ENCODE results near the gene SMYD3. TPM values are rescaled to one million over a fixed set of nuclear protein-coding genes. Genes with fewer than 3 reads are reported as not detected.

Gene SMYD3
- total and polyA plus RNA-seq, 2 donors (not counting 1 experiment from before 2014, with no cell fraction given): 9.7 to 37.2 TPM

GRCh38 chr1:245825128-245825901, 681.8 kb downstream of the SMYD3 start:
- no peaks in the 10 kb centered on the region for H3K36me3 ChIP-seq (replicated peaks in 1 of 2; ENCODE audit: control extremely low read depth in 1 of 2, control insufficient read depth in 1 of 2, extremely low read depth in 1 of 2, insufficient read depth in 2 of 2, low read length in 1 of 2)
- H3K4me1 Mint-ChIP-seq: peaks cover 4% of the 10 kb centered on the region
- H3K9me3 ChIP-seq (ENCODE audit: control extremely low read depth in 1 of 3, control insufficient read depth in 2 of 3, insufficient read depth in 1 of 3, low read length in 2 of 3): peaks cover 0 to 13% (median 0%) of the 10 kb centered on the region in 3 donors
- no peak overlapping the region for H3K4me3 Mint-ChIP-seq
- no peaks in the 10 kb centered on the region for H3K27me3 Mint-ChIP-seq
- H3K27ac ChIP-seq (ENCODE audit: low read length in 2 of 2): no peak overlapping the region
- TF ChIP-seq EZH2 (IDR thresholded peaks at IDR 0.05; ENCODE audit: borderline replicate concordance, insufficient read depth, low read depth, low read length, poor library complexity, severe bottlenecking): no peak
- no peak for TF ChIP-seq CTCF (IDR thresholded peaks at IDR 0.05)
- no peaks in the 10 kb centered on the region for H3K79me2 ChIP-seq (ENCODE audit: control insufficient read depth, insufficient read depth, low read length)
- ATAC-seq (ENCODE audit: low read depth) (no peak), DNase-seq (no peak)
- POLR2A ChIA-PET: no interaction called here
- H3K4me3 ChIP-seq (ENCODE audit: control extremely low read depth in 1 of 5, extremely low read depth in 1 of 5, insufficient read depth in 1 of 5, low read depth in 2 of 5, low read length in 4 of 5): no peak overlapping the region
- peaks cover 5% of the 10 kb centered on the region for H3K9me3 Mint-ChIP-seq (ENCODE audit: insufficient read depth)
- no peak overlapping the region for H2AFZ ChIP-seq (ENCODE audit: insufficient read depth, low read depth, low read length, poor library complexity, severe bottlenecking)
- intact Hi-C loops (cut with micrococcal nuclease): no loop called here
- no peak overlapping the region for H3K9ac ChIP-seq (ENCODE audit: low read length)
- CTCF ChIA-PET: no interaction called here
- WGBS (ENCODE audit: insufficient coverage): 96% methylated on average over 12 of the region's 13 CpGs
- no peak overlapping the region for H3K27ac Mint-ChIP-seq
- H4K20me1 ChIP-seq (ENCODE audit: control insufficient read depth, insufficient read depth, low read length, poor library complexity, severe bottlenecking): no peaks in the 10 kb centered on the region
- no peaks in the 10 kb centered on the region for H3K4me1 ChIP-seq (ENCODE audit: control insufficient read depth in 2 of 2, insufficient read depth in 2 of 2, low read length in 2 of 2)
- no peak overlapping the region for H3K4me2 ChIP-seq (replicated peaks; ENCODE audit: low read depth, low read length, poor library complexity, severe bottlenecking)
- H3K27me3 ChIP-seq (replicated peaks in 1 of 4; ENCODE audit: control extremely low read depth in 1 of 4, control insufficient read depth in 3 of 4, insufficient read depth in 4 of 4, low read length in 3 of 4): no peaks in the 10 kb centered on the region

- Histone ChIP-seq H3K4me1 (ENCODE audit: control insufficient read depth in 2 of 2, insufficient read depth in 2 of 2, low read length in 2 of 2) (no peaks in the 10 kb centered on the region), H3K4me2 (replicated peaks; ENCODE audit: low read depth, low read length, poor library complexity, severe bottlenecking) (no peak overlapping the region), H3K79me2 (ENCODE audit: control insufficient read depth, insufficient read depth, low read length) (no peaks in the 10 kb centered on the region), H3K9me3 (ENCODE audit: control extremely low read depth in 1 of 3, control insufficient read depth in 2 of 3, insufficient read depth in 1 of 3, low read length in 2 of 3) (peaks cover 0 to 13% (median 0%) of the 10 kb centered on the region in 3 donors), H3K9ac (ENCODE audit: low read length) (no peak overlapping the region), H3K4me3 (ENCODE audit: control extremely low read depth in 1 of 5, extremely low read depth in 1 of 5, insufficient read depth in 1 of 5, low read depth in 2 of 5, low read length in 4 of 5) (no peak overlapping the region), H3K27me3 (replicated peaks in 1 of 4; ENCODE audit: control extremely low read depth in 1 of 4, control insufficient read depth in 3 of 4, insufficient read depth in 4 of 4, low read length in 3 of 4) (no peaks in the 10 kb centered on the region), H4K20me1 (ENCODE audit: control insufficient read depth, insufficient read depth, low read length, poor library complexity, severe bottlenecking) (no peaks in the 10 kb centered on the region), H2AFZ (ENCODE audit: insufficient read depth, low read depth, low read length, poor library complexity, severe bottlenecking) (no peak overlapping the region), H3K27ac (ENCODE audit: low read length in 2 of 2) (no peak overlapping the region), H3K36me3 (replicated peaks in 1 of 2; ENCODE audit: control extremely low read depth in 1 of 2, control insufficient read depth in 1 of 2, extremely low read depth in 1 of 2, insufficient read depth in 2 of 2, low read length in 1 of 2) (no peaks in the 10 kb centered on the region)
- DNase-seq: no peak
- Mint-ChIP-seq H3K4me3 (no peak overlapping the region), H3K27ac (no peak overlapping the region), H3K27me3 (no peaks in the 10 kb centered on the region), H3K4me1 (no peaks in the 10 kb centered on the region), H3K9me3 (ENCODE audit: insufficient read depth) (peaks cover 3% of the 10 kb centered on the region)
- WGBS (ENCODE audit: insufficient coverage): 94% methylated on average over 12 of the region's 13 CpGs
- no peak for ATAC-seq (ENCODE audit: low read depth)
- intact Hi-C loops (cut with micrococcal nuclease): no loop called here
- CTCF ChIA-PET: no interaction called here
- no peak for TF ChIP-seq CTCF (IDR thresholded peaks at IDR 0.05)
- no peak for TF ChIP-seq EZH2 (IDR thresholded peaks at IDR 0.05; ENCODE audit: borderline replicate concordance, insufficient read depth, low read depth, low read length, poor library complexity, severe bottlenecking)
- POLR2A ChIA-PET: no interaction called here
Measured at GRCh38 chr1:245823408-245824147, 683.5 kb downstream of the SMYD3 start.
